ENCODE data around the gene ANO10.
"Not testable (repeated sequence)": the region's sequence is repeated elsewhere in the genome, so short reads cannot be mapped to it uniquely, and the experiment has no call there.

Gene ANO10, protein sequence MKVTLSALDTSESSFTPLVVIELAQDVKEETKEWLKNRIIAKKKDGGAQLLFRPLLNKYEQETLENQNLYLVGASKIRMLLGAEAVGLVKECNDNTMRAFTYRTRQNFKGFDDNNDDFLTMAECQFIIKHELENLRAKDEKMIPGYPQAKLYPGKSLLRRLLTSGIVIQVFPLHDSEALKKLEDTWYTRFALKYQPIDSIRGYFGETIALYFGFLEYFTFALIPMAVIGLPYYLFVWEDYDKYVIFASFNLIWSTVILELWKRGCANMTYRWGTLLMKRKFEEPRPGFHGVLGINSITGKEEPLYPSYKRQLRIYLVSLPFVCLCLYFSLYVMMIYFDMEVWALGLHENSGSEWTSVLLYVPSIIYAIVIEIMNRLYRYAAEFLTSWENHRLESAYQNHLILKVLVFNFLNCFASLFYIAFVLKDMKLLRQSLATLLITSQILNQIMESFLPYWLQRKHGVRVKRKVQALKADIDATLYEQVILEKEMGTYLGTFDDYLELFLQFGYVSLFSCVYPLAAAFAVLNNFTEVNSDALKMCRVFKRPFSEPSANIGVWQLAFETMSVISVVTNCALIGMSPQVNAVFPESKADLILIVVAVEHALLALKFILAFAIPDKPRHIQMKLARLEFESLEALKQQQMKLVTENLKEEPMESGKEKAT

GRCh38 chr3:43621656-43622432 lies at the start of gene ANO10:
Gene ANO10, minus strand, starts transcription at chr3:43622011. Its CDS starts 16,159 bp downstream, at chr3:43605852.
- peak; percentile 95 for DNase-seq (ENCODE audit: low read depth)

DNA sequence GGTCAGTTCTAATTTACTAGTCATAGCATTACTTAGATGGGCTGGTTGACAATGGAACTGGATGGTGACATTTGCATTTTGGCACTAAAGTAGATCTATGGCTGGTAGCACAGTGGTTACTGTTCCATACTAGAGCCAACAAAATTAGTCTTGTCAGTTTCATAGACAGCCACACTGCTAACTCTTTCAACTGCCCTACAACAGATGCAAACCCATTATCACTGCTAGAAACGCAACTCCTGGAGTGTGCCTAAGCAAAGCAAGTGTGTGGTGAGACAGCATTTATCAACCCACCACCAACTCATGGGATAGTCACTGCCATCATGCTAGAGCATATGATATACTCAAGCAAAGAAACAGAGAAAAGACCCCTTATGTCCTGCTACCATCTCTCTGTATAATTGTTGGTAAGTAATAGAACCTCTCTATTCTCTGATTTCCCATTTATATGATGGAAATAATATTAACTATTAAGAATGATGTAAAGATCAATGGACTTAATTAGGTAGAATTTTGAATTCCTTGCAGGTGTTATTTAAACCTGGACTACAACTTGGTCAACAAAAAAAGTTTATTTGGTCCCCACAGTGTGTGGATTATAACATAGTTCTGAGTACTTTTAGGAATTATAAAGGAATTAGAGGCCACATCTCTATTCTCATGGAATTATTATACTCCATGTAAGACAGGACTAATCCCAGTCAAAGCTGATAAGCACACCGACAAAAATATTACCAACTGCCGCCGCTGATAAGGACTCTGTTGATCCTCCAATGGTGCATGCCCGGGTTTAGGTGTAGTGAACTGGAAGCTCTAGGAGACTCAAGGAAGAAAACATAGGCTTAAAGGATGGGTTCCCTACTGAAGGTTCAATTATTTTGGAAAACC lies 49.1 kb upstream of the ANO10 start:
- DNase-seq (ENCODE audit: low read depth), result no peak

GRCh38 chr3:43665011-43665410 lies 43.2 kb upstream of the ANO10 start:
- not testable (repeated sequence) for DNase-seq (ENCODE audit: low read depth)

- DNase-seq (ENCODE audit: low read depth), result not testable (repeated sequence)
Observed at GRCh38 chr3:43661376-43661775, 39.6 kb upstream of the ANO10 start.

GRCh38 chr3:43659250-43659880 lies 37.6 kb upstream of the ANO10 start:
- no peak for DNase-seq (ENCODE audit: low read depth)

DNA sequence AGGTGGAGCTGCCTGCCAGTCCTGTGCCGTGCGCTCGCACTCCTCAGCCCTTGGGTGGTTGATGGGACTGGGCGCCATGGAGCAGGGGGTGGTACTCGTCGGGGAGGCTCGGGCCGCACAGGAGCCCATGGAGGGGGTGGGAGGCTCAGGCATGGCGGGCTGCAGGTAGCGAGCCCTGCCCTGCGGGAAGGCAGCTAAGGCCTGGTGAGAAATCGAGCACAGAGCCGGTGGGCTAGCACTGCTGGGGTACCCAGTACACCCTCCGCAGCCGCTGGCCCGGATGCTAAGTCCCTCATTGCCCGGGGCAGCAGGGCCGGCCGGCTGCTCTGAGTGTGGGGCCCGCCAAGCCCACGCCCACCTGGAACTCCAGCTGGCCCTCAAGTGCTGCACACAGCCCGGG lies 34.6 kb upstream of the ANO10 start:
- DNase-seq (ENCODE audit: low read depth), result not testable (repeated sequence)

DNA sequence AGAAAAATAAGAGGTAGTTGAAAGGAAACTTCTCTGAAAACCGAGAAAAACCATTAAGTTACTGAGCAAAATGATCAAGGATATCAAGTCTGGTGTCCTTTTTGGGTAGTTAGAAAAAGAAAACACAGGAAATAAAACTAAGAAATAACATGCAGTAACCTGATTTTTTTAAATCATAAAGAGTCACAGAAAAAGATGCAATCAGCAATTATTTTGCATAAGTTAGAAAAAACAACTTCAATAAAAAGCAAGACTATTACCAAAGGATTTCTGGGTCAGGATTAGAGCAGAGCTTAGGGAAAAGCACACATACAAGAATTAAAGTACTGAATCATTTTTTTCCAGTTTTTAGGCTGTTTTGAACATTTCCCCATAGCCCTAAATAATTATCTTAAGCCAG lies 28.5 kb upstream of the ANO10 start:
- no peak for DNase-seq (ENCODE audit: low read depth)

GRCh38 chr3:43649365-43649968 lies 27.7 kb upstream of the ANO10 start:
- no peak for DNase-seq (ENCODE audit: low read depth)

DNA sequence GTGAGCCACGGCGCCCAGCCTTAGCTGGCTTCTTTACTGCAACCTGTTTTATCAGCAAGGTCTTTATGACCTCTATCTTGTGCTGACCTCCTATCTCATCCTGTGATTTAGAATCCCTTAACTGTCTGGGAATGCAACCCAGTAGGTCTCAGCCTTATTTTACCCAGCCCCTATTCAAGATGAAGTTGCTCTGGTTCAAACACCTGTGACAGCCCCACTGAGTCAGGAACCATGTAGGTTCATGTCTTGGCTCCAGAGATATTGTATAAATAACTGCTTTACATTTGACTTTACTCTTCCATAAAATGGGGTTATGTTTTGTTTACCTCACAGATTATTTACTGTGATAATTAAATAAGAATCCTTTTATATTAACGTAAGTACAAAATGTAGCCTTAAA lies 27.1 kb upstream of the ANO10 start:
- no peak for DNase-seq (ENCODE audit: low read depth)

DNA sequence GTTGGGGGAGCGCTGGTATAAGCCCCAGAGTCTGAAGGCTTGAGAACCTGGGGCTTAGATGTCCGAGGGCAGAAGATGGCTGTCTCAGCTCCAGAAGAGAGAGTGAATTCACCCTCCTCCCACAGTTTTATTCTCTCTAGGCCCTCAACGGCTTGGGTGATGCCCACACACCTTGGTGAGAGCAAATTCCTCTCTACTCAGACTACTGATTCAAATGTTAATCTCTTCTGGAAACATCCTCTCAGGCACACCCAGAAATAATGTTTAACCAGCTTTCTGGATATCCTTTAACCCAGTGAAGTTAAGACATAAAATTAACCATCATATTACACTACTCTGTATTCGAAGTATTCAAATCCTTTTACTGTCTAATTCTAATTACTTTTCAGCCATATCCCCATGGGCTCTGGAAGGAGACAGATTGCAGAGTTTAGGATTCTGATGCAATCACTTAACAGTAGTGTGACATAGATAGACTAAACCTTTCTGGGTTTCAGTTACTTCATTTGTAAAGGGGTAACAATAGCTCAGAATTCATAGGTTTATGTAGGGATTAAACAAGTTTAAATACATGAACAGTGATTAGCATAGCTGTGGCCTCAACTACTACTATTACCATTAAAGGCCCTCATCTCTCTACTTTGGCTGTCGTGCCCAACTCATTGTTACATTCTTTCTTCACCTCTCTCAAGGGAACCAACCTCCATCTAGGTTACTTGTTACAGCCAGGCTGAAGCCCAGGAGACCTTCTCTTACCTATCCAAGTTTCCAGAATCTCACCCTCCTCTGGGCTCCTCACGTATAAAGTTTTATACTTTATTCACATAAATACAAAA lies 25.7 kb upstream of the ANO10 start:
- DNase-seq (ENCODE audit: low read depth), result no peak

GRCh38 chr3:43644443-43644842 lies 22.6 kb upstream of the ANO10 start:
- no peak for DNase-seq (ENCODE audit: low read depth)

GRCh38 chr3:43641306-43642114 lies 19.7 kb upstream of the ANO10 start:
- no peak for DNase-seq (ENCODE audit: low read depth)

DNA sequence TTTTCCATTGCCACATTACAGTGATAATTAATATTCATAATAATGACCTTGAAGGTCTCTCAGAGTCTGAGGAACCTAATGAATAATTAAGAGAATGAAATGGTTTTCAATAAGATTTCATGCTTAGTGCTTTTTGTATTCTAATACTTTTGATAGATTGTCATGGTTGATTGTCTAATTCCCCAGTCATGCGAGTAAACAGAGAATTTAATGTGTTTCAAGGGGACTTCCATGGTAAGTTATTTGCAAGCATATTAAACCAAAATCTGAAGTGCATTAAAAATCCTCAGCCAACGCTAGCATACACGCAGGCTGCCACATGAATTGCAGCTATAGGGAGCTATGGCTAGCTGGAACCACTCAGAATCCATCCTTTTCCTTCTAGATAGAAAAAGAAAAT lies 18.9 kb upstream of the ANO10 start:
- no peak for DNase-seq (ENCODE audit: low read depth)

GRCh38 chr3:43638594-43639447 lies 17.0 kb upstream of the ANO10 start:
- no peak for DNase-seq (ENCODE audit: low read depth)

DNA sequence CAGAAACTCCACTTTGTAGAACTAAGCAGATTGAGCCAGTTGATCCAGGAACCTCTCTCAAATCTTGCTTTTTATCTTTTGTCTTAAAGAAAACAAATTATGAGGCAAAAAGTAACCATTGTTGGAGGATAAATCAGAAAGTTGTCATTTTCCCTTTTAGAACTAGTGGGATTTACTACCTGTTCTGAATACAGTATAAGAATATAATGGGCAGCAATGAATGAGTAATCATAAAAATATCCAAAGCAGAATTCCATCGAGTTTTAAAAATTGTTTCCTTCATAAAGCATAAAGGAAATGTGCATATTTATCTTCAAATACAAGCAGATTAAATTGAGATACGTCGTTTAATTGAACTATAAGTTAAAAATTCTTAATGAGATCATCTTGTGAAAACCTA lies 15.9 kb upstream of the ANO10 start:
- no peak for DNase-seq (ENCODE audit: low read depth)

GRCh38 chr3:43632986-43633385 lies 11.2 kb upstream of the ANO10 start:
- DNase-seq (ENCODE audit: low read depth), result no peak

DNA sequence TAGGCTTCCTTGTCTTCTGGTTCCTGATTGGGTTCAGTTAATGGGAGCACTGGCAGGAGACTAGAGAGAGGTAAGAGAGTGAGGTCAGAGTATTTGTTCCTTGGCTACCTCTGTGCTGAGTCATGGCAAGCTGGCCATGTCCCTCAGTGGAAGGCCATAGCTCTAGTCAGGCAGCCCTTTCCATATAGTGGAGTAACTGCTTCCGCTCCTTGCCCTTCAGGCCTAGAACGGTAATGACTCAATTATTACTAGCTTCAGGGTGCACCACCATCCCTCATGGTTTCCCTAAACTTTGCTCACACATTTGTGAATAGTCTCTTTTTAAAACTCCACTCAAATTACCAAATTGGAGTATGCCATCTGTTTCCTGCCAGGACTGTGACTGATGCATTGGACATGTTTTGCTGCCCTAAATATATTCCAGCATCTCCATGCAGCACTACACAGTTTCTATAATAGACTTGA lies 10.5 kb upstream of the ANO10 start:
- no peak for DNase-seq (ENCODE audit: low read depth)

- no peak for DNase-seq (ENCODE audit: low read depth)
Observed at GRCh38 chr3:43629741-43630140, 7.9 kb upstream of the ANO10 start.
